Muscle layer of duodenum (tissue), 2 donors: ENCODE results near the gene GORASP2.

Experiments used
- H3K27ac ChIP-seq: one replicate; pipeline ENCODE4 v1.7.0; 2013; ENCODE audit warnings: mild to moderate bottlenecking, low read length
- H3K27me3 ChIP-seq: one replicate; pipeline ENCODE4 v1.7.0; 2013; ENCODE audit warnings: low read depth, mild to moderate bottlenecking, control low read depth, low read length
- H3K36me3 ChIP-seq, 2 donors: one replicate each; pipeline ENCODE4 v1.7.0; 2013; ENCODE audit warnings: low read length in 2 of 2, control low read depth in 1 of 2, mild to moderate bottlenecking in 1 of 2; ENCODE audit not compliant: insufficient read depth in 2 of 2, control insufficient read depth in 1 of 2
- H3K4me1 ChIP-seq, 2 donors: one replicate each; pipeline ENCODE4 v1.7.0; 2013; ENCODE audit warnings: low read length in 2 of 2, mild to moderate bottlenecking in 2 of 2, control low read depth in 1 of 2, moderate library complexity in 1 of 2; ENCODE audit not compliant: insufficient read depth in 2 of 2, control insufficient read depth in 1 of 2
- H3K4me3 ChIP-seq, 2 donors: one replicate each; pipeline ENCODE4 v1.7.0; 2013; ENCODE audit warnings: low read length in 2 of 2, low read depth in 1 of 2, mild to moderate bottlenecking in 1 of 2
- H3K9me3 ChIP-seq, 2 donors: one replicate each; pipeline ENCODE4 v1.7.0; 2013; ENCODE audit warnings: low read length in 2 of 2, control low read depth in 1 of 2, mild to moderate bottlenecking in 1 of 2; ENCODE audit not compliant: control insufficient read depth in 1 of 2
- donor health status: healthy.

Gene GORASP2

DNA sequence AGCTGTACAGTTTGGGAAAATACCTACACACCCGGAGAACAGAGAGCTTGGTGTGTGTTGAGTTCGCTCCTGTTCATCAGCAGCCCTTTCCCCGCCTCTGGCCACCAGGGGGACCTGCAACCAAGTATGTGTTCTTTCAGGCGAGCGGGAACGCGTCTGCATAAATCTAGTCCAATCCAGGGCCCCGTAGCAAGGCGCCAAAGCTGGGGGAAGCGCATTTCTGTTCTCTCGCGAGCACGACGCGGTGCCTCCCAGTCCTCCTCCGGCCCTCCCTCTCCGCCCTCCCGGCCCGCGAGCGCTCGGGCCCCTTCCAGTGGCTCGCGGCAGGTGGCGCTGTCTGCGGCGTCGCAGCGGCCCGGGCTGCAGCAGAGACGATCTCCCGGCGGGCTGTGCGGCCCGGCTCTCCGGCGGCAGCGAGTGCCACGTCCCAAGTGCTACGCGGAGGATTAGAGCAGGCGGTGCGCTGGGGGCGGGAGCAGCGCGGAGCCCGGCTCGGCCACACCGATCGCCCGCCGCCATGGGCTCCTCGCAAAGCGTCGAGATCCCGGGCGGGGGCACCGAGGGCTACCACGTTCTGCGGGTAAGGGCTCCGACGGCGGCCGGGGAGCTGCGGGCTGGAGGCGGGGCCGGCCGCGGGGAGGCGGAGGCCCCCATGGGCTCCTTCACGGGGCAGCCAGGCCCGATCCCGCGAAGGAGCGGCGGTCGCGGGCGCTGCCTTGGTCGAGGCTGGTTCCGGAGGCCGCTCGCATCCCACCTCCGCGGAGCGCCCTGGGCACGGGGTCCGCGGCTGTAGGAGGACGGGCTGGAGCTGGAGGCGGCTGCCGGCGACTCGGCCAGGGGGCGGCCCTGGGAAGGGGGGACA lies at the start of gene GORASP2:
TSS of gene GORASP2 (plus strand) at position 430 of the 862 bp plus-strand sequence. CDS start at position 518, 88 bp downstream.
- H3K9me3 ChIP-seq, result no peaks in the 10 kb centered on the region
- no peaks in the 10 kb centered on the region for H3K27me3 ChIP-seq
- H3K4me3 ChIP-seq, result peak within 1 kb of the TSS; percentile 82 to 89
- H3K4me1 ChIP-seq, result peaks cover 0 to 20% of the 10 kb centered on the region in 2 donors
- peak within 1 kb of the TSS; percentile 73 for H3K27ac ChIP-seq
- H3K36me3 ChIP-seq, result peaks cover 0 to 5% of the 10 kb centered on the region in 2 donors

DNA sequence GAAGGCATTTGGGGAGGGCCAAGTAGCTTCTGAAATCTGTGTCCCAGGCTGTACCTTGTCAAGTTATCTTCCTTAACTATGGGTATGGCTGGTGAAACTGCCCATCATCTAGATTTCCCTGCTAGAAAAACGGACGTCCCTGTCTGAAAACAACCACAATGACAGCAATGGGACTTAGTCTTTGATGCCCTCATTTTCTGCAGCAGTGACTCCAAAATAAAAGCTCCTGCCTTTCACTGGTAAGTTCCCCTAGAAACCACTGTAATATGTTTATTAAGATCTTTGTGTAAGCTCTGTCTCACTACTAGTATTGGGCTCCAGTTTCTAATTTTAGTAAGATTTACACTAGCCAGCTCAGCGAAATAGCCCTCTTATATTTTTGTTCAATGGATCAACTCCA lies 47.2 kb upstream of the GORASP2 start:
- no peaks in the 10 kb centered on the region for H3K36me3 ChIP-seq
- H3K4me1 ChIP-seq, result no peaks in the 10 kb centered on the region
- no peak overlapping the region for H3K27ac ChIP-seq
- no peak overlapping the region for H3K4me3 ChIP-seq
- no peaks in the 10 kb centered on the region for H3K9me3 ChIP-seq
- no peaks in the 10 kb centered on the region for H3K27me3 ChIP-seq

DNA sequence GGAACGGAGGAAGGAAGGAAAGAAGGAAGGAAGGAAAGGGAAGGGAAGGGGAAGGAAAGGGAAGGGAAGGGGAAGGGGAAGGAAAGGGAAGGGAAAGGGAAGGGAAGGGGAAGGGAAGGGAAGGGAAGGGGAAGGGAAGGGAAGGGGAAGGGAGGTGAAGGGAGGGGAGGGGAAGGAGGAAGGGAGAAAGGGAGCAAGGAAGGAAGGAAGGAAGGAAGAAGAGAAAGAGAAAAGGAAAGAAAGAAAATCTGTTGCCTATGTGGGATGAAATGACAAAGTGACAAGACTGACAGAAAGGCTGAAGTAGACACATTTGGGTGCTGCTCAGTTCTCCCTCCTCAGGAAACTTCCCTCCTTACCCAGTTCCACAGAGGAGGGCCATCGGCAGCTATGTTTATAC lies 46.3 kb upstream of the GORASP2 start:
- Histone ChIP-seq H3K27me3 (no peaks in the 10 kb centered on the region), H3K9me3 (no peaks in the 10 kb centered on the region), H3K27ac (no peak overlapping the region), H3K4me3 (no peak overlapping the region), H3K4me1 (no peaks in the 10 kb centered on the region), H3K36me3 (no peaks in the 10 kb centered on the region)

DNA sequence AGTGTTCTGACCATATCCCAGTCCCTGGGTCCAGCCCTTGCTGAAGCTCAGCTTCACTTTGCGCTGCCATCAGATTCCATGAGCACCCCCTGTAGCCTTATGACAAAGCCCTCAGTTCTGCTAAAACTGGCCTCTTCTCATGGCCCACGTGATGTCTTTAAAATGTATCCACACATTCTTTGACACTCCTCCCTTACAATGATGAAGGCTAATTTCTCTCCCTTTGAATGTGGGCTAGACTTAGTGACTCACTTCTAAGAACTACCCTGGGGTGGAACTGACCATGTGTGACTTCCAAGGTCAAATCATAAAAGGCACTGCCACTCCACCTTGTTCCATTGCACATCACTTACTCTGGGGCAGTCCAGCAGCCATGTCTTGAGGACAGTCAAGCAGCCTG lies 45.4 kb upstream of the GORASP2 start:
- Histone ChIP-seq H3K27me3 (no peaks in the 10 kb centered on the region), H3K4me3 (no peak overlapping the region), H3K27ac (no peak overlapping the region), H3K4me1 (no peaks in the 10 kb centered on the region), H3K36me3 (no peaks in the 10 kb centered on the region), H3K9me3 (no peaks in the 10 kb centered on the region)

DNA sequence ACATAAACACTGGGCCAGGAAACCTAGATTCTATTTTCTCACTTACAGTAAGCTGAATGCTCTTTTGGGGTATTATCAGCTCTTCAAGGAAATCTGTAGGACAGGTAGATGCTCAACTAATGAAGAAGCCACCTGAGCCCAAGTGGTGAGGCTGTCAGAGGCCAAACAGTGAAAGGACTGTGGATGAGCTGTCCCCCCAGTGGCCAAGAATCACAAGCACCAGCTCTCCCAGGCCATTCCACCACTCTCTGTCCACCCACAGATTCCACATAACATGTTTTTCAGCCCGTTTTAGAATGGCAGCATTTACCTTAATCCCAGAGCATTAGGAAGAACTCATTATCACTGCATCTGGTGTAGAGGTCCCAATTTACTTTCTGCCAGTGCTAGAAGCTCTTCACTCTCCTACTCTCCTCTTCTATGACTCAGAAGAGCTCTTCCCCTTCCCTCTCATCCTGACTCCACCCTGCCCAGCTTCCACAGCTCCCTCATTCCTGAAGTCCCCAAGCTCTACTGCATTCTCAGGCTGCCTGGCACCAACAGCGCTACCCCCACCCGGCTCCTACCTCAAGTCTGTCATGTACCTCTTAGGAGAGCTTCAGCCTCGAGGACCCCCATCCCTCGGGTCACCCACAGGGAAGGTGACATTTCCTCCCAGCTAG lies 43.8 kb upstream of the GORASP2 start:
- Histone ChIP-seq H3K27me3 (no peaks in the 10 kb centered on the region), H3K27ac (no peak overlapping the region), H3K4me3 (no peak overlapping the region), H3K36me3 (no peaks in the 10 kb centered on the region), H3K4me1 (no peaks in the 10 kb centered on the region), H3K9me3 (no peaks in the 10 kb centered on the region)

DNA sequence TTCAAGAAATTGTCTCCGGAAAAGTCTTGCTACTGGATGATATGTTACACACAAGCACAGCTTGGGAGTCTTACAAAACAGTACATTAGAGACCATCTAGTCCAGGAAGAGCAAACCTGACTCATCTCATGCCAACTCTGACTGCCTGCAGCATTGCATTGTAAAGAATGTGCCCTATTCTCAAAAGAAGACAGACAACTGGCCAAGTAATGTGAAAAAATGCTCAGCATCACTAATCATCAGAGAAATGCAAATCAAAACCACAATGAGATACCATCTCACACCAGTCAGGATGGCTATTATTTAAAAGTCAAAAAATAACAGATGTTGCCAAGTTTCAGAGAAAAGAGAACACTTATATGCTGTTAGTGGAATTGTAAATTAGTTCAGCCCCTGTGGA lies 42.7 kb upstream of the GORASP2 start:
- no peaks in the 10 kb centered on the region for H3K27me3 ChIP-seq
- no peaks in the 10 kb centered on the region for H3K4me1 ChIP-seq
- no peaks in the 10 kb centered on the region for H3K9me3 ChIP-seq
- H3K27ac ChIP-seq, result no peak overlapping the region
- no peaks in the 10 kb centered on the region for H3K36me3 ChIP-seq
- no peak overlapping the region for H3K4me3 ChIP-seq

DNA sequence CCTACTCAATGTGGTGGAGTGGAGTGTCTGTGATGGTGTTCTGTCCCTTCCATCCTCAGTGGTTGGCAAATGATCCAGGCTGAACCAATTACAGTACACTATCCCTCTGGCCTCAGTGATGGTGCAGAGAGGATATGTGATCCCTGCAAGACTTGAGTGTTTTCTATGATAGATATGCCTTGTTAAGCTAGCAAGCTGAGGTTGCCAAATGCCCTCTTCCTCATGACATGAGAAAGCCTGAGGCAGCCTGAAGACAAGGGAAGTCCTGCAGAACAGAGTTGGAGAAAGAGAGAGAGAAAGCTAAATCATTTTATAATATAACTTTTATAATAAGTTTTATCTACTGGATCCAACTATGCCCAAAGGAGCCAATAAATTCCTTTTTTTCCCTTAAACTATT lies 41.6 kb upstream of the GORASP2 start:
- no peaks in the 10 kb centered on the region for H3K4me1 ChIP-seq
- no peak overlapping the region for H3K27ac ChIP-seq
- no peak overlapping the region for H3K4me3 ChIP-seq
- H3K9me3 ChIP-seq, result no peaks in the 10 kb centered on the region
- H3K36me3 ChIP-seq, result no peaks in the 10 kb centered on the region
- H3K27me3 ChIP-seq, result no peaks in the 10 kb centered on the region

DNA sequence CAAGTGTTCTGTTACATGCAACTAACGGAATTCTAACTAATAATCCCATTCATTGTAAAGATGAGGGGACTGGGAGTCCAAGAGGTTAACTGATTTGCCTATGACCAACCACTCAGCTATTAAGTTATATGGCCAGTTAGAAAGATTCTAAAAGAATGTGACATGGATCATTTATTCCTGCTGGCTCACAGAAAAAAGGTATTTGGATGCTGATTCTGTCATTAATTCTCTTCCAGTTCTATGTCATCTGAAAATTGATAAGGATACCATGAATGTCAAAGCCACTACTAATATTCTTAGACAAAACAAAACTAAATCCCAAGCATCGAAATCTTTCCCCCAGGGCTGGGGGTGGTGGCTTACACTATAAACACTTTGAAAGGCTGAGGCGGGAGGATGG lies 41.2 kb upstream of the GORASP2 start:
- Histone ChIP-seq H3K9me3 (no peaks in the 10 kb centered on the region), H3K27ac (no peak overlapping the region), H3K36me3 (no peaks in the 10 kb centered on the region), H3K4me3 (no peak overlapping the region), H3K4me1 (no peaks in the 10 kb centered on the region), H3K27me3 (no peaks in the 10 kb centered on the region)

DNA sequence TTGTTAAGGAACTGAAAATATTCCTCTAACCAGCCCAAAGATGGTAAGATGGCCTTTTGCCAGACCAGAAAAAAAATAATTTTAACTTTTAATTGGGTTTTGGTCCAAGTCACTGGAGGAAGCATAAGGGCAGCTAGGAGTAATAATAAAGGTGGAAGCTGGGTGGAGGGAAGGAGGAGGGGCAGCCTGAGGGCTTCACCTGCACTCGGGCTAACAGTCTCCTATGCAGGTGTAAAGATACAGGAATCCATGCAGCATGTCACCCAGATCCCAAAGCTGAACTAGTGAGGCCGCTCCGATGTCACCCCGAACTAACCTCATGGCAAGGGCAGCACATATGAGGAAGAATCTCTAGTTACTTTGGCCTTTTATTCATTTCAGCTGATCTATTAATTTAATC lies 37.2 kb upstream of the GORASP2 start:
- Histone ChIP-seq H3K4me1 (no peaks in the 10 kb centered on the region), H3K4me3 (no peak overlapping the region), H3K36me3 (no peaks in the 10 kb centered on the region), H3K9me3 (no peaks in the 10 kb centered on the region), H3K27me3 (no peaks in the 10 kb centered on the region), H3K27ac (no peak overlapping the region)

DNA sequence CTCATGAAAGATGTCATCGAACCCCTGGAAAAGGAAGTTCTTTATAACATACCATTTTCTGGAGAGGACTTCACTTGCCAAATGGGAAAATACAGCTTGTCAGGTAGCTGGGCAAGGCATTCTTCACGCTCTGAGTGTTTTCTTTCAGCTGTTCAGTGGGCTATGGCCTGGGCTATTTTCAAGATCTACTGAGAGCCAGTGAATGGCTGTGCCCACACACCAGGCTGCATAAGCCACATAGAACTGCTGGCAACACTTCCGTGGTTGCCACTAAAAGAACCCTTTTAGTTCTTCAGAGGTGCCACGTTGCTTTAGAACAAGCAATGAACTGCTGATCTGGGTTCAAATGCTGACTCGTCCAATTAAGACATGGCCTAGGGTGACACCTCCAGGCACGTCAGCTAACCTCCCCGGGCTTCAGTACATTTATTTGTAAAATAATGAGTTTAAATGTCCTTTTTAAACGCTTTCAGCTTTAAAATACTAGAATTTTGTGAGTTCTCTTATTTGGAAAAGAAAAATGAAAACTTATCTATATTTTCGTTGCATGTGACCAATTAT lies 36.6 kb upstream of the GORASP2 start:
- Histone ChIP-seq H3K4me3 (no peak overlapping the region), H3K27me3 (no peaks in the 10 kb centered on the region), H3K27ac (no peak overlapping the region), H3K36me3 (no peaks in the 10 kb centered on the region), H3K9me3 (no peaks in the 10 kb centered on the region), H3K4me1 (no peaks in the 10 kb centered on the region)

DNA sequence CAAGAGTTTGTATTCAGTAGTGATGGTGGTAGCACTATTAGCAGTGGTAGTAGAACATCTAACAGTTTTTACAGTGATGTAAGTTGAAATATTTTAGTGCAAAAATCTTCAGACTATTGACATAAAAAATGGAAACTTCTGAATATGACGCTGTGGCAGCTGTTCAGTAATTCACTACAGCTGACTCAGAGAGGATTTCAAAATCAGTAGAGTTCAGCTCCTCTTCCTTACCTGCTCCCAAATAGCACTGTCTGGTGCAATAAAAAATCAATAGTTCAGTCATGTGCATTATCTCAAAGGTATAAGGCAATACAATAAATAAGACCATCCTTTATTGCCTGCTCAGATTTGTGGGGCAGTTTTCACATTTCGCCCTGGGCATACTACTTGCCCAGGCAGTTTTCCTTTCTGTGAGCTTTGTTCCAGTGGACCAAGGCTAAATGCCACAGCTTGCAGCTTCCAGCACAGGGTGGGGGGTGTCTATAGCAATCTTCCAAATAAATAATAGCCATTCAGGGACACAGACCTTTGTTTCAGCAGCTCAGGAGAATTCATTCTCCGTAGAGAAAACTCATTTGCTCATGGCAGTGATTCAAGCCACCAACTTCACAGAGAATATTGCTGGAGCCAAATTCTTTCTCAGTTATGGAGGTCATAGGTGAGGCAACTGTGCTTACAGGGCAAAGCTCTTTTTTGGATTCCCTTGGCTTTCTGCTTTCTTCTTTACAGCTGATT lies 33.9 kb upstream of the GORASP2 start:
- Histone ChIP-seq H3K36me3 (no peaks in the 10 kb centered on the region), H3K4me3 (no peak overlapping the region), H3K9me3 (no peaks in the 10 kb centered on the region), H3K27me3 (no peaks in the 10 kb centered on the region), H3K27ac (no peak overlapping the region), H3K4me1 (no peaks in the 10 kb centered on the region)
